Measurements from ENCODE around the gene CTNND2. TPM values are rescaled to one million over a fixed set of nuclear protein-coding genes. Genes with fewer than 3 reads are reported as not detected.

CTNND2 gene, protein sequence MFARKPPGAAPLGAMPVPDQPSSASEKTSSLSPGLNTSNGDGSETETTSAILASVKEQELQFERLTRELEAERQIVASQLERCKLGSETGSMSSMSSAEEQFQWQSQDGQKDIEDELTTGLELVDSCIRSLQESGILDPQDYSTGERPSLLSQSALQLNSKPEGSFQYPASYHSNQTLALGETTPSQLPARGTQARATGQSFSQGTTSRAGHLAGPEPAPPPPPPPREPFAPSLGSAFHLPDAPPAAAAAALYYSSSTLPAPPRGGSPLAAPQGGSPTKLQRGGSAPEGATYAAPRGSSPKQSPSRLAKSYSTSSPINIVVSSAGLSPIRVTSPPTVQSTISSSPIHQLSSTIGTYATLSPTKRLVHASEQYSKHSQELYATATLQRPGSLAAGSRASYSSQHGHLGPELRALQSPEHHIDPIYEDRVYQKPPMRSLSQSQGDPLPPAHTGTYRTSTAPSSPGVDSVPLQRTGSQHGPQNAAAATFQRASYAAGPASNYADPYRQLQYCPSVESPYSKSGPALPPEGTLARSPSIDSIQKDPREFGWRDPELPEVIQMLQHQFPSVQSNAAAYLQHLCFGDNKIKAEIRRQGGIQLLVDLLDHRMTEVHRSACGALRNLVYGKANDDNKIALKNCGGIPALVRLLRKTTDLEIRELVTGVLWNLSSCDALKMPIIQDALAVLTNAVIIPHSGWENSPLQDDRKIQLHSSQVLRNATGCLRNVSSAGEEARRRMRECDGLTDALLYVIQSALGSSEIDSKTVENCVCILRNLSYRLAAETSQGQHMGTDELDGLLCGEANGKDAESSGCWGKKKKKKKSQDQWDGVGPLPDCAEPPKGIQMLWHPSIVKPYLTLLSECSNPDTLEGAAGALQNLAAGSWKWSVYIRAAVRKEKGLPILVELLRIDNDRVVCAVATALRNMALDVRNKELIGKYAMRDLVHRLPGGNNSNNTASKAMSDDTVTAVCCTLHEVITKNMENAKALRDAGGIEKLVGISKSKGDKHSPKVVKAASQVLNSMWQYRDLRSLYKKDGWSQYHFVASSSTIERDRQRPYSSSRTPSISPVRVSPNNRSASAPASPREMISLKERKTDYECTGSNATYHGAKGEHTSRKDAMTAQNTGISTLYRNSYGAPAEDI (N-terminal part only)
- 1.4 TPM for polyA plus RNA-seq (2013, experiment 1 of 2)
- 2.1 TPM for polyA plus RNA-seq (2013, experiment 2 of 2)

DNA sequence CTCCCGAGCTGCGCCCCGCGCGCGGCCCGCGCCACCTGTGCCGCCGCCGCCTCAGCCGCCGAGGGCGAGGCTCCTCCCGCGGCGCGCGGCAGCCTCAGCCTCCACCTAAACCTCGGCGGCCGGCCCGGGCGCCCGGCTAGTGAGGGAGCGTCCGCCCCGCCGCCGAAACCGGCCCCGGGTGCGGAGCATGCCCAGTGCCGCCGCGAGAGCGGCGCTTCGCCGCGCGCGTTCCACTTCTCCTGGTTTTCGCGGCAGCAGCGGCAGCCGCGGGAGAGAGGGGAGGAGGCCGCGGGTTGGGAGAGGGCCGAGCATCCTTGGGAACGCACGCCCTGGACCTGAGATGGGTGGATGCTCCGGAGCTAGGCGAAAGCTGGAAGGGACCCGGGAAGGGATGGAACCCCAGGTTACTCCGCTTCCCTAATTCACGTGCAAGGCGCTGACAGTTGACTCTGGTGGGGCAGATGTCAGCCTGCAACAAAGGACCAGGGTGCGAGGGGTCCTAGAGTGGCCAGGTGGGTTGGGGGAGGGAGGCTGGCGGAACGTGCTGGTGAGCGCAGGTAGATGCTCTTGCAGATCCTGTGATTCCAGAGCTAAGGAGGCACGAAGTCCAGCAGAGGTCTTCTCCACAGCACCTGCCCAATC is at the start of gene CTNND2:
Gene CTNND2, minus strand, starts transcription at position 182 of the 642 bp plus-strand sequence. CDS start 593 bp downstream, outside the sequence.
- Histone ChIP-seq H4K8ac (ENCODE audit: low read length) (no peak within 1 kb of the TSS), H3K9ac (ENCODE audit: low read length) (no peak within 1 kb of the TSS), H3K14ac (ENCODE audit: low read length in 2 of 2) (no peak within 1 kb of the TSS), H2BK5ac (ENCODE audit: low read depth, low read length, poor library complexity, severe bottlenecking) (no peak within 1 kb of the TSS), H3K4me1 (ENCODE audit: control insufficient read depth, insufficient read depth, low read depth, low read length) (peaks cover 12% of the 10 kb centered on the region), H3K23ac (ENCODE audit: low read length in 2 of 2) (peak within 1 kb of the TSS in 1 of 2 experiments; percentile 6), H4K91ac (ENCODE audit: low read length) (no peak within 1 kb of the TSS), H3K4me2 (ENCODE audit: low read length, poor library complexity, severe bottlenecking) (peak within 1 kb of the TSS; percentile 87), H2AFZ (ENCODE audit: low read depth, low read length) (peak within 1 kb of the TSS; percentile 49), H3K27ac (ENCODE audit: low read length, poor library complexity, severe bottlenecking) (no peak within 1 kb of the TSS), H3K9me3 (ENCODE audit: control insufficient read depth, low read length) (no peaks in the 10 kb centered on the region), H3K4me3 (ENCODE audit: insufficient read depth in 1 of 2, low read depth in 1 of 2, low read length in 2 of 2) (peak within 1 kb of the TSS; percentile 26 to 60), H3K79me1 (replicated peaks; ENCODE audit: low read length, poor library complexity, severe bottlenecking) (no peaks in the 10 kb centered on the region), H2BK12ac (ENCODE audit: low read length in 2 of 2) (no peak within 1 kb of the TSS), H3K27me3 (ENCODE audit: control insufficient read depth in 1 of 2, insufficient read depth in 1 of 2, low read length in 2 of 2) (peaks cover 34 to 44% of the 10 kb centered on the region in 2 experiments), H2BK120ac (ENCODE audit: low read depth, low read length) (no peak within 1 kb of the TSS), H3K36me3 (ENCODE audit: control insufficient read depth in 1 of 2, insufficient read depth in 2 of 2, low read depth in 1 of 2, low read length in 2 of 2) (no peaks in the 10 kb centered on the region), H3K4ac (ENCODE audit: low read depth in 1 of 2, low read length in 2 of 2) (no peak within 1 kb of the TSS), H2AK5ac (ENCODE audit: low read length, severe bottlenecking) (no peak within 1 kb of the TSS), H2BK15ac (ENCODE audit: low read depth, poor library complexity, severe bottlenecking) (peak within 1 kb of the TSS; percentile 52), H3K18ac (ENCODE audit: low read depth in 1 of 2, low read length in 2 of 2) (no peak within 1 kb of the TSS)
- DNase-seq = peak; percentile 36
- WGBS = 2% methylated on average over 43 of the region's 64 CpGs

DNA sequence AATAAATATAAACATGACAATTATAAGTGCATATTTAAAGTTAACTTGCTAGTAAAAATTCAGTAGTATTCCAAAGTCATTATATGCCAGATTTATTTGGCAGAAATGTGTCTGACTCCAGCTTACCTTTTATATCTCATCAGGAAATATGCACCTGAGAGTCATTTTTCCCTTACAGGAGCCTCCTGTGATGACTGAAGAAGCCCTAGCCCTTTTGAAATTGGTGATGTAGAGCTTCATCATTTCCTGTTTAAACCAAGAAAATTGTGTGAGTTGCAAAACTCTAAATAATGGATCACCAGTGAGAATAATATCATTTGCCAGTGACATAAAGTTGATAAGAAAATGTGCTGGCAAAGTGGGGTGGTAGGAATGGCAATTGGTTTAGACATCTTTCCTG is 42.1 kb upstream of the CTNND2 start:
- DNase-seq = no peak
- Histone ChIP-seq H2BK15ac (ENCODE audit: low read depth, poor library complexity, severe bottlenecking) (no peak overlapping the region), H3K4me3 (ENCODE audit: insufficient read depth in 1 of 2, low read depth in 1 of 2, low read length in 2 of 2) (no peak overlapping the region), H2AFZ (ENCODE audit: low read depth, low read length) (no peak overlapping the region), H3K23ac (ENCODE audit: low read length in 2 of 2) (no peak overlapping the region), H3K18ac (ENCODE audit: low read depth in 1 of 2, low read length in 2 of 2) (no peak overlapping the region), H3K9me3 (ENCODE audit: control insufficient read depth, low read length) (no peaks in the 10 kb centered on the region), H4K8ac (ENCODE audit: low read length) (no peak overlapping the region), H3K9ac (ENCODE audit: low read length) (no peak overlapping the region), H3K4me2 (ENCODE audit: low read length, poor library complexity, severe bottlenecking) (no peak overlapping the region), H2AK5ac (ENCODE audit: low read length, severe bottlenecking) (no peak overlapping the region), H3K27me3 (ENCODE audit: control insufficient read depth in 1 of 2, insufficient read depth in 1 of 2, low read length in 2 of 2) (no peaks in the 10 kb centered on the region), H2BK120ac (ENCODE audit: low read depth, low read length) (no peak overlapping the region), H3K4ac (ENCODE audit: low read depth in 1 of 2, low read length in 2 of 2) (no peak overlapping the region), H3K27ac (ENCODE audit: low read length, poor library complexity, severe bottlenecking) (no peak overlapping the region), H2BK5ac (ENCODE audit: low read depth, low read length, poor library complexity, severe bottlenecking) (no peak overlapping the region), H3K79me1 (replicated peaks; ENCODE audit: low read length, poor library complexity, severe bottlenecking) (no peaks in the 10 kb centered on the region), H3K4me1 (ENCODE audit: control insufficient read depth, insufficient read depth, low read depth, low read length) (no peaks in the 10 kb centered on the region), H4K91ac (ENCODE audit: low read length) (no peak overlapping the region), H2BK12ac (ENCODE audit: low read length in 2 of 2) (no peak overlapping the region), H3K36me3 (ENCODE audit: control insufficient read depth in 1 of 2, insufficient read depth in 2 of 2, low read depth in 1 of 2, low read length in 2 of 2) (no peaks in the 10 kb centered on the region), H3K14ac (ENCODE audit: low read length in 2 of 2) (no peak overlapping the region)

DNA sequence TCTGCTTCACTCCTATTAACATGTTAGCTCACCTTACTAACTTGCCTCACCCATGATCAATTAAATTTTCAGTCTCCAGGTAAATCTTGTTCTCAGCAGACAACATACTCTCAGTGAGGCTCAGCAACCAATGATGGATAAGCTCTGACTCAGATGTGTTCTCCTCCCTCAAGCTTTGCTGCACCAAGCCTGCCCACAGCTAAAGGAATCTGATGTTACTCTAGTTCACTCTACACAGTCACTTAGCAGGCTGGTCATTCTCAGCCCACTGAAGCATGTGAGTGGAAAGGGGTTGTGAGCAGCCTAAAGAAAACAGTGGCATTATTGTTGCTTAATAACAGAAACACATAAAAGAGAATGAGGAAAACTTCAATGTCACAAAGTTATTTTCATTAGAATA is 37.3 kb upstream of the CTNND2 start:
- no peak overlapping the region for H2BK5ac ChIP-seq (ENCODE audit: low read depth, low read length, poor library complexity, severe bottlenecking)
- H3K4me3 ChIP-seq (ENCODE audit: insufficient read depth in 1 of 2, low read depth in 1 of 2, low read length in 2 of 2) = no peak overlapping the region
- H3K9ac ChIP-seq (ENCODE audit: low read length) = no peak overlapping the region
- H4K8ac ChIP-seq (ENCODE audit: low read length) = no peak overlapping the region
- no peak overlapping the region for H2AK5ac ChIP-seq (ENCODE audit: low read length, severe bottlenecking)
- H2BK12ac ChIP-seq (ENCODE audit: low read length in 2 of 2) = no peak overlapping the region
- no peak overlapping the region for H3K27ac ChIP-seq (ENCODE audit: low read length, poor library complexity, severe bottlenecking)
- H3K9me3 ChIP-seq (ENCODE audit: control insufficient read depth, low read length) = peaks cover 4% of the 10 kb centered on the region
- H3K27me3 ChIP-seq (ENCODE audit: control insufficient read depth in 1 of 2, insufficient read depth in 1 of 2, low read length in 2 of 2) = no peaks in the 10 kb centered on the region
- no peaks in the 10 kb centered on the region for H3K36me3 ChIP-seq (ENCODE audit: control insufficient read depth in 1 of 2, insufficient read depth in 2 of 2, low read depth in 1 of 2, low read length in 2 of 2)
- H3K4ac ChIP-seq (ENCODE audit: low read depth in 1 of 2, low read length in 2 of 2) = no peak overlapping the region
- H3K4me2 ChIP-seq (ENCODE audit: low read length, poor library complexity, severe bottlenecking) = no peak overlapping the region
- no peak overlapping the region for H3K18ac ChIP-seq (ENCODE audit: low read depth in 1 of 2, low read length in 2 of 2)
- H4K91ac ChIP-seq (ENCODE audit: low read length) = no peak overlapping the region
- DNase-seq = no peak
- no peak overlapping the region for H3K14ac ChIP-seq (ENCODE audit: low read length in 2 of 2)
- no peaks in the 10 kb centered on the region for H3K79me1 ChIP-seq (replicated peaks; ENCODE audit: low read length, poor library complexity, severe bottlenecking)
- H2BK120ac ChIP-seq (ENCODE audit: low read depth, low read length) = no peak overlapping the region
- no peak overlapping the region for H3K23ac ChIP-seq (ENCODE audit: low read length in 2 of 2)
- no peak overlapping the region for H2BK15ac ChIP-seq (ENCODE audit: low read depth, poor library complexity, severe bottlenecking)
- no peak overlapping the region for H2AFZ ChIP-seq (ENCODE audit: low read depth, low read length)
- H3K4me1 ChIP-seq (ENCODE audit: control insufficient read depth, insufficient read depth, low read depth, low read length) = no peaks in the 10 kb centered on the region
